Testis (tissue), 2 donors: ENCODE measurements around the gene HSD3B7.

Source experiments
- CTCF ChIP-seq, 3 experiments: fragments of 450-650 bp in 2 of 3; fragments of 200-600 bp in 1 of 3; sonication (generic) in 1 of 3; IDR thresholded peaks; one replicate each; pipeline ENCODE4 v1.5.1; 2016 to 2019; ENCODE audit warnings: antibody characterized with exemption in 3 of 3, mild to moderate bottlenecking in 2 of 3, moderate library complexity in 1 of 3
- POLR2A ChIP-seq: fragments of 450-650 bp; IDR thresholded peaks from one replicate; pipeline ENCODE4 v1.6.1; 2017; ENCODE audit warnings: antibody characterized with exemption, mild to moderate bottlenecking, moderate library complexity

GRCh38 chr16:30992931-30993816 is 8.2 kb downstream of the HSD3B7 start:
- TF ChIP-seq CTCF (IDR thresholded peaks at IDR 0.05) (no peak), POLR2A (no peak)
